T1000 (cell line): Measurements from ENCODE around the gene ALKBH5.

Experiments
- DNase-seq: peaks from one replicate; lab custom pipeline; 2025; ENCODE audit warnings: mixed read lengths; lab: John Stamatoyannopoulos, UW

The ALKBH5 gene

GRCh38 chr17:18183334-18184142, at the start of gene ALKBH5:
Gene ALKBH5, plus strand, starts transcription at chr17:18183828. Its CDS starts 416 bp downstream, at chr17:18184244.
- DNase-seq = peak; percentile 99

GRCh38 chr17:18136357-18136756, 47.3 kb upstream of the ALKBH5 start:
- DNase-seq = no peak

- no peak for DNase-seq
These were observed 45.4 kb upstream of the ALKBH5 start for GRCh38 chr17:18138065-18138749.

GRCh38 chr17:18139092-18139491, 44.5 kb upstream of the ALKBH5 start:
- DNase-seq = no peak

- DNase-seq = no peak
These were observed 44.1 kb upstream of the ALKBH5 start for GRCh38 chr17:18139498-18139897.

- DNase-seq = no peak
These were observed 43.7 kb upstream of the ALKBH5 start for GRCh38 chr17:18139949-18140348.

GRCh38 chr17:18140648-18141047, 43.0 kb upstream of the ALKBH5 start:
- no peak for DNase-seq

- DNase-seq = no peak
These were observed 42.3 kb upstream of the ALKBH5 start for GRCh38 chr17:18141210-18141803.

- DNase-seq = no peak
These were observed 41.2 kb upstream of the ALKBH5 start for GRCh38 chr17:18142417-18142816.

- DNase-seq = no peak
These were observed 40.3 kb upstream of the ALKBH5 start for GRCh38 chr17:18143044-18143936.

- no peak for DNase-seq
These were observed 39.4 kb upstream of the ALKBH5 start for GRCh38 chr17:18144261-18144660.

- no peak for DNase-seq
These were observed 38.8 kb upstream of the ALKBH5 start for GRCh38 chr17:18144855-18145254.

GRCh38 chr17:18145811-18146210, 37.8 kb upstream of the ALKBH5 start:
- DNase-seq = no peak

- no peak for DNase-seq
These were observed 37.4 kb upstream of the ALKBH5 start for GRCh38 chr17:18146259-18146658.

GRCh38 chr17:18146980-18147379, 36.6 kb upstream of the ALKBH5 start:
- no peak for DNase-seq

GRCh38 chr17:18148586-18148985, 35.0 kb upstream of the ALKBH5 start:
- DNase-seq = no peak

- no peak for DNase-seq
These were observed 32.3 kb upstream of the ALKBH5 start for GRCh38 chr17:18151290-18151689.

GRCh38 chr17:18155179-18155578, 28.4 kb upstream of the ALKBH5 start:
- DNase-seq = no peak

GRCh38 chr17:18156171-18156975, 27.3 kb upstream of the ALKBH5 start:
- no peak for DNase-seq

- no peak for DNase-seq
These were observed 26.7 kb upstream of the ALKBH5 start for GRCh38 chr17:18156976-18157280.

GRCh38 chr17:18157354-18157985, 26.2 kb upstream of the ALKBH5 start:
- DNase-seq = no peak
